GM11168 (cell line): ENCODE results near the gene BMI1.
"Not testable (repeated sequence)": the region's sequence is repeated elsewhere in the genome, so short reads cannot be mapped to it uniquely, and the experiment has no call there.

Source experiments
- in situ Hi-C: fragments of 300-500 bp; cut with MboI; formaldehyde crosslinking; loops from one replicate; pipeline ENCODE4 v1.12.0; 2022; ENCODE audit warnings: low sequenced_read_pairs; ENCODE audit not compliant: unreplicated experiment

The BMI1 gene

GRCh38 chr10:22320591-22321155 lies at the start of gene BMI1:
BMI1 (plus strand) TSS chr10:22321099; CDS start chr10:22326450, 5,351 bp downstream.
- in situ Hi-C loops: no loop called here

- in situ Hi-C loops: no loop called here
Observed at GRCh38 chr10:22271786-22272185, 49.1 kb upstream of the BMI1 start.

GRCh38 chr10:22278441-22278782 lies 42.5 kb upstream of the BMI1 start:
- in situ Hi-C loops: no loop called here

GRCh38 chr10:22280078-22280477 lies 40.8 kb upstream of the BMI1 start:
- in situ Hi-C loops: no loop called here

- in situ Hi-C loops: no loop called here
Observed at GRCh38 chr10:22285130-22285529, 35.8 kb upstream of the BMI1 start.

- in situ Hi-C loops: no loop called here
Observed at GRCh38 chr10:22293747-22294404, 27.0 kb upstream of the BMI1 start.

GRCh38 chr10:22294694-22295093 lies 26.2 kb upstream of the BMI1 start:
- in situ Hi-C loops: no loop called here

- in situ Hi-C loops: no loop called here
Observed at GRCh38 chr10:22301193-22301592, 19.7 kb upstream of the BMI1 start.

- in situ Hi-C loops: no loop called here
Observed at GRCh38 chr10:22303461-22303860, 17.4 kb upstream of the BMI1 start.

GRCh38 chr10:22305721-22306120 lies 15.2 kb upstream of the BMI1 start:
- in situ Hi-C loops: no loop called here

GRCh38 chr10:22308390-22308789 lies 12.5 kb upstream of the BMI1 start:
- in situ Hi-C loops: no loop called here

GRCh38 chr10:22309180-22310000 lies 11.5 kb upstream of the BMI1 start:
- in situ Hi-C loops: no loop called here

- in situ Hi-C loops: not testable (repeated sequence)
Observed at GRCh38 chr10:22310012-22310411, 10.9 kb upstream of the BMI1 start.

GRCh38 chr10:22310928-22311327 lies 10.0 kb upstream of the BMI1 start:
- in situ Hi-C loops: no loop called here

GRCh38 chr10:22314852-22315251 lies 6.0 kb upstream of the BMI1 start:
- in situ Hi-C loops: no loop called here

- in situ Hi-C loops: no loop called here
Observed at GRCh38 chr10:22315455-22316285, 5.2 kb upstream of the BMI1 start.

GRCh38 chr10:22316286-22317075 lies 4.4 kb upstream of the BMI1 start, which contains the start of gene COMMD3:
COMMD3 (plus strand) TSS chr10:22316388; CDS start chr10:22316418, 30 bp downstream.
- in situ Hi-C loops: no loop called here

- in situ Hi-C loops: no loop called here
Observed at GRCh38 chr10:22317076-22317370, 3.9 kb upstream of the BMI1 start.

GRCh38 chr10:22317771-22318565 lies 2.9 kb upstream of the BMI1 start:
- in situ Hi-C loops: no loop called here
